ENCODE data around the gene PHOSPHO2. TPM values are rescaled to one million over a fixed set of nuclear protein-coding genes. Genes with fewer than 3 reads are reported as not detected.

The PHOSPHO2 gene
- 1.8 and 4.1 TPM in 2 replicates for total RNA-seq

GRCh38 chr2:169694113-169694893, at the start of gene PHOSPHO2, which contains the start of gene CFAP210:
TSS of gene PHOSPHO2 (plus strand) at chr2:169694469. CDS start at chr2:169700972, 6,503 bp downstream.
TSS of gene CFAP210 (minus strand) at chr2:169694405. CDS start at chr2:169694327, 78 bp downstream.

Other genes with a start within 250 kb of the PHOSPHO2 start
- 7.6 and 10.4 TPM in 2 replicates for gene BBS5, start 215.0 kb upstream of the PHOSPHO2 start, total RNA-seq
- 5.4 and 9.8 TPM in 2 replicates for gene KLHL41, start 184.8 kb upstream of the PHOSPHO2 start, total RNA-seq
- 15.1 and 18.6 TPM in 2 replicates for gene FASTKD1, start 120.6 kb upstream of the PHOSPHO2 start, total RNA-seq
- gene PPIG, start 110.1 kb upstream of the PHOSPHO2 start, total RNA-seq, result 28.9 and 31.9 TPM in 2 replicates
- gene CFAP210, start 64 bp upstream of the PHOSPHO2 start, total RNA-seq, result not detected in 2 replicates
- 2.5 TPM in 2 replicates for gene KLHL23, start 39.4 kb downstream of the PHOSPHO2 start, total RNA-seq
- gene SSB, start 104.4 kb downstream of the PHOSPHO2 start, total RNA-seq, result 81.9 and 105 TPM in 2 replicates
- 53.9 and 63.6 TPM in 2 replicates for gene METTL5, start 130.4 kb downstream of the PHOSPHO2 start, total RNA-seq
- 32.3 and 52.1 TPM in 2 replicates for gene UBR3, start 133.0 kb downstream of the PHOSPHO2 start, total RNA-seq

Data from smooth muscle cell of trachea (primary cell).